Frontal cortex (tissue), 4 donors: ENCODE results near the gene MCL1. TPM values are rescaled to one million over a fixed set of nuclear protein-coding genes. Genes with fewer than 3 reads are reported as not detected.

Experiments
- DNase-seq, 2 donors: peaks; one replicate each; pipeline ENCODE4 v3.0.0; 2012; ENCODE audit warnings: low spot score in 2 of 2
- FAIRE-seq: peaks from 2 replicates; lab custom pipeline; 2012; peaks lifted over from hg19 to GRCh38; lab: Jason Lieb, UNC
- total RNA-seq: library from RNA; depleted of rRNA; stranded (reverse); fragments of >200 nt; gene quantifications from one replicate; pipeline ENCODE4 v1.2.3, GENCODE V29; 2014
- donor health status: control.
- donor health status: control.
- donor health status: control.

Gene MCL1
- total RNA-seq, 1 donor from 2014 or later = 110 TPM

GRCh38 chr1:150559656-150560010, 19.8 kb downstream of the MCL1 start:
- FAIRE-seq (no peak), DNase-seq (no peak)

GRCh38 chr1:150558761-150559655, 20.4 kb downstream of the MCL1 start:
- no peak for FAIRE-seq
- DNase-seq = no peak

- DNase-seq = no peak
- no peak for FAIRE-seq
These were observed 21.1 kb downstream of the MCL1 start for GRCh38 chr1:150558303-150558704.

- DNase-seq (no peak), FAIRE-seq (no peak)
These were observed 21.6 kb downstream of the MCL1 start for GRCh38 chr1:150557813-150558212.

GRCh38 chr1:150557065-150557600, 22.3 kb downstream of the MCL1 start:
- no peak for FAIRE-seq
- no peak for DNase-seq

GRCh38 chr1:150555971-150556865, 23.2 kb downstream of the MCL1 start:
- DNase-seq (no peak), FAIRE-seq (no peak)

- FAIRE-seq = no peak
- DNase-seq = no peak
These were observed 24.0 kb downstream of the MCL1 start for GRCh38 chr1:150555198-150555970.

GRCh38 chr1:150554086-150554452, 25.3 kb downstream of the MCL1 start:
- no peak for FAIRE-seq
- DNase-seq = no peak

- DNase-seq = no peak
- FAIRE-seq = no peak
These were observed 25.9 kb downstream of the MCL1 start for GRCh38 chr1:150553392-150554085.

GRCh38 chr1:150552911-150553289, 26.5 kb downstream of the MCL1 start:
- FAIRE-seq (no peak), DNase-seq (no peak)

- no peak for FAIRE-seq
- peak; percentile 58 to 66 for DNase-seq
These were observed 27.1 kb downstream of the MCL1 start for GRCh38 chr1:150552128-150552910.

- FAIRE-seq (no peak), DNase-seq (no peak)
These were observed 27.7 kb downstream of the MCL1 start for GRCh38 chr1:150551784-150552127.

- FAIRE-seq = no peak
- no peak for DNase-seq
These were observed 28.2 kb downstream of the MCL1 start for GRCh38 chr1:150551051-150551783.

GRCh38 chr1:150550222-150551050, 29.0 kb downstream of the MCL1 start:
- FAIRE-seq = no peak
- DNase-seq = no peak

GRCh38 chr1:150549496-150550221, 29.8 kb downstream of the MCL1 start:
- DNase-seq (no peak), FAIRE-seq (no peak)

- DNase-seq (peak; percentile 71 to 76), FAIRE-seq (no peak)
These were observed 30.5 kb downstream of the MCL1 start, which contains the start of gene ADAMTSL4 for GRCh38 chr1:150548632-150549495. ADAMTSL4 (plus strand) TSS chr1:150549408; CDS start chr1:150552289, 2,881 bp downstream.
